GM18498 (cell line): ENCODE data around the gene UBE2L3.
"Not testable (repeated sequence)": the region's sequence is repeated elsewhere in the genome, so short reads cannot be mapped to it uniquely, and the experiment has no call there.

Experiments used
- ATAC-seq: cut with Tn5 transposase; IDR thresholded peaks from one replicate; pipeline ENCODE4 v1.9.1; 2021; ENCODE audit warnings: mild to moderate bottlenecking, moderate library complexity; ENCODE audit not compliant: unreplicated experiment

UBE2L3 gene

DNA sequence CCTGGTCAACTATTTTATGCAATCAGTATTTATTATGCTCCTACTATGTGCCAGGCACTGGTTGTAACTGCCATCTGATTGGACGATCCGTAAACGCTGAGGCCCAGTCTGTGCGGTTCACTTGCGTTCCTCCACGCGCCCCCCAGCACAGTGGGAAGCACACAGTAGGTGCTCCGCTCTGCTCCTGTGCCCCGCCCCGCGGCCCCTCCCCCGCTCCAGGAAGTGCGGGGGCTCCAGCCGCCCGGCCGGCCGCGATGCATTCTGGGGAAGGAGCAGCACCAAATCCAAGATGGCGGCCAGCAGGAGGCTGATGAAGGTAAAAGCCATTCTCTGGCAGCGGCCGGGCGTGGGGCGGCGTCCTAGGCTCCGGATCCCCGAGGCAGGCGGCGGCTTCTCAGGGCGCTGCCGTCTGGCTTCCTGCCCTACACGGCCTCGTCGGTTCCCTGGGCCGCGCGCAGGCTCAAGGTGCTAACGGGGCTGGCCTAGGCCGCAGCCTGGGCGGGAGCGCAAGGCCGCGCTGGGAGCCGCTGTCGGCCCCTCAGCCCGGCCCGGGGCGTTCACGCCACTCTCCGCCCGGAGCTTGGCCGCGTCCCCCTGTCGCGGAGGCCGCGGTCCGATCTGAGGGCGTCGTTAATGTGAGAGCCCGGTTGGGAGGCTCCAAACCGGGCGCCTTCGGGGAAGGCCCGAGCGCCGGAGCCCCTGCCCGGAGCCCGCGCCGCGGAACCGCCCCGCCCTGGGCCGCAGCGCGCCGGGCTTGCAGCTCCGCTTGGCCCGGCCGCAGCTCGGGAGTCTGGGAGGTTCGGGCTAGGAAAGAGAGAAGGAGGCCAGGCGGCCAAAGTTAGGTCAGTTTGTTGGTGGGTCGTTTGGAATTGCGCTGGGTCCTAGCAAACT is at the start of gene UBE2L3:
TSS of gene UBE2L3 (plus strand) at position 259 of the 891 bp plus-strand sequence. CDS start at position 290, 31 bp downstream.
- peak; percentile 56 for ATAC-seq

DNA sequence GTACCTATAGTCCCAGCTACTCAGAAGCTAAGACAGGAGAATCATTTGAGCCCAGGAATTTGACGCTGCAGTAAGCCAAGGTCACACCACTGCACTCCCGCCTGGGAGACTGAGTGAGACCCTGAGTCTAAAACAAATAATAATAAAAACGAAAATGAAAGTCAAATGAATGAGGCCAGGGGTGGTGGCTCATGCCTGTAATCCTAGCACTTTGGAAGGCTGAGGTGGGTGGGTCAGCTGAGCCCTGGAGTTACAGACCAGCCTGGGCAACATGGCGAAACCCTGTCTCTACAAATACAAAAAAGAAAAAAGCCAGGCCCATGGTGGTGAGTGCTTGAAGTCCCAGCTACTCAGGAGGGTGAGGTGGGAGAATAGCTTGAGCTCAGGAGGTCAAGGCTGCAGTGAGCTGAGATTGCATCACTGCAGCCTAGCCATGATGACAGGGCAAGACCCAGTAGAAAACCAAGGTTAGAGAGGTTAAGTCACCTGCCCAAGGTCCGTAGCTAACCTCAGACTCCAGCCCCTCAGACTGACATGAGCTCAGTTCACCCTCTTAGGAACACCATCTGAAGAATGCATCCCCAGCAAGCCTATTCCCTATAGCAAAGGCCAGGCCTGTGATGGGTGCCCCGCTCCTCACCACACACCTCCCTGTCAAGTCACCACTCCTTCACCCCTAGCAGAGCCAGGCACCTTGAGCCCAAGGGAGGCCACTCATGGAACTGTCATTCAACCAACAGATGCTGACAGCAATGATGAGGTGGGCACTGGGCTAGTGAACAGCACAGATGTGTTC is 40.6 kb upstream of the UBE2L3 start:
- not testable (repeated sequence) for ATAC-seq

DNA sequence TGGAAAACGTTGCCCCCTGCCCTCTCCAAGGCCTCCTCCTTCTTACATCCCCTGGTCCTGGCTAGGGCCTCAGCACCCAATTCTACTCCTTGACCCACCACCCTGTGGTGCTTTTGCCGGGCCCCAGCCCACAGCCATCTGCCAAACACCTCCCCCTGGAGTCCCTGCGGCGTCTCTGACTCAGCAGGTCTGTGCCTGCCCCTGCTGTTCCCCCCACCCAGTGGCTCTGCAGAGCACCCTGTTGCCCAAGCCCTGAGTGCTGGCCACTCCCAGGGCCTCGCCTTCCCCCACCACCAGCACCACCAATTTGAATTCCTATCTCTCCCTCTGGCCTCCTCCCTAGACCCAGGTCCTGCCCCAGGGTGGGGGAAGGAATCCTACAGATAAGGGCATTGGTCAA is 36.0 kb upstream of the UBE2L3 start:
- not testable (repeated sequence) for ATAC-seq

DNA sequence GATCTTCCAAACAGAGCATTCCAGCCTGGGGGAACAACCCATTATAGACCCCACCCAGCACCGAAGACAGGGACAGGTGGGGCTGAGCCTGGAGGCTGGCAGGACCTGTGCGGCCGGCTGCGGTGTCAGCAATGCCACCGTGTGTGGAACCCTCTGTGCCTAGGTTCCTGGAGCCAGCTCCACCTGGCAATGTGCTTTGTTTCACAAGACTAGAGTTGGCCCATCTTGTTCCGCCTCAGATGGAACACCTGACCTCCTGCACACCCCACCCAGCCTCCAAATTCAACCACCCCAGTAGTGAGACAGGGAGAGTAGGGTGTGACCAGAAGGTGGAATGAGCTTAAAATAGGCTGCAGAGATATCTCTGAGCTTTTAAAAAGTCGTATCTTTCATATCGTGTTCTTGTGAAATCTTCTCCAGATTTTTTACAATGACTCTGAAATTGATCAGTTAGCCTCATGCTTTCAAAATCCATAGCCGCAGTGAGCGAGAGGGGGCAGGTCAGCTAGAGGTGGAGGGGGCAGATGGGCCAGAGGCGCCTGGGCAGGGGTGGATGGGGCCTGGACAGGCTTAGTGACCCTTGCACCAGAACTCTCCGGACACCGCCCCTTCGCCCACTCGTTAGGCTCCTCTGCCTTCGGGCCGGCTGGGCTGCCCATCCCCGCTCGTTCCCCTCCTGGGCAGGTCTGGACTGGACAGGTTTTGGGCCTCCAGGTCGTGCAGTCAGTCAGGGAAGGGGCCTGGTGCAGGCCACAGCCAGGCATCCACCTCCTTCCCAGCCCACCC is 34.5 kb upstream of the UBE2L3 start:
- not testable (repeated sequence) for ATAC-seq

DNA sequence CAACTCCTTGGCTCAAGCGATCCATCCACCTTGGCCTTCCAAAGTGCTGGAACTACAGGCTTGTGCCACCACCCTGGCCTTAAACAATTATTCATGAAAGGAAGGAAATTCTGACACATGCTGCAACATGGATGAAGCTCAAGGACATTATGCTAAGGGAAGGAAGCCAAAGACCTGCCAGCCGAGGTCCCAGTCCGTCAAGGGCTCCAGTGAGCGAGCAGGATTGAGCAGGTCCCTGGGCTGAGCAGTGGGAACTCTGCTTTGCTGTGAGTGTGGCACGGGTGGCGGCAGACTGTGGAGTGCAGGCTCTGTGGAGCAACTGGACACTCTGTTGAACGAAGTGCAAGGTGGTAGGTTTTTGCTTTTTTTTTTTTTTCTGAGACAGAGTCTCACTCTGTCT is 27.7 kb upstream of the UBE2L3 start:
- ATAC-seq = not testable (repeated sequence)

DNA sequence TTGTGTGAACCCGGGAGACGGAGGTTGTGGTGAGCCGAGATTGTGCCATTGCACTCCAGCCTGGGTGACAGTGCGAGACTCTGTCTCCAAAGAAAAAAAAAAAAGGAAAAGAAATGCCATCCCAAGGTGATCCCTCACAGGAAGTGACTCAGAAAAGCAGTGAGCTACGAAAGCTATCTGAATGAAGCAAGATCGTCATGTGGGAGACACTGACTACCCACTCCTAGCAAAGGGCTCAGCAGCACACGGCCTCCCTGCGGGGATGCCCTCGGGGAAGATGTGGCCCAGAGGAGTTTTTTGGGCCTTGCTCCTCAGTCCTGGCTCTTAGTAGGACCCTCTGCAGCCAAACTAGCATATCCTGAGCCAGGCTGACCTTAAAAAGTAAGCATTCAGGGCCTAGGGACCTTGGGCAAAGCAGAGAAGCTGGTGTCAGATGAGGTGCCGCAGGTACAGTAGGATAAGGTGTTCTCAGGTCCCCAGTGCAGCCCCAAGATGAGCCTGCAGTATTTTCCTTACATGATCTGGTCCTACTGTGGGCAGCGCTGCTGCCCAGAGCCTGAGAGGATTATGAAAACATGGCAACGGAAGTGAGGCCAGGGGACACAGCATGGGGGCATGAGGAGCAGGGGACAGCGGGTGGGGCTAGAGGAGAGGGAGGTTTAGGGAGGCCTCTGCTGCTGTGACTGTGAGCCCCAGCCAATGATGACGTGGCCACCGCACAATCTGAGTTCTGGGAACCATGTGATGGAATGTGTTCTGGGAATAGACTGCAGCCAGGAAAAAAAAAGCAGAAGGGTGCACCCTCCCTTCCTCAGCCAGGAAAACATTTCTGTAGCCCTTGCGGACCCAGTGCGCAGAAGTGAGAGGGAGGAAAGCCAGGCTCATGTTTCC is 22.8 kb upstream of the UBE2L3 start:
- not testable (repeated sequence) for ATAC-seq

DNA sequence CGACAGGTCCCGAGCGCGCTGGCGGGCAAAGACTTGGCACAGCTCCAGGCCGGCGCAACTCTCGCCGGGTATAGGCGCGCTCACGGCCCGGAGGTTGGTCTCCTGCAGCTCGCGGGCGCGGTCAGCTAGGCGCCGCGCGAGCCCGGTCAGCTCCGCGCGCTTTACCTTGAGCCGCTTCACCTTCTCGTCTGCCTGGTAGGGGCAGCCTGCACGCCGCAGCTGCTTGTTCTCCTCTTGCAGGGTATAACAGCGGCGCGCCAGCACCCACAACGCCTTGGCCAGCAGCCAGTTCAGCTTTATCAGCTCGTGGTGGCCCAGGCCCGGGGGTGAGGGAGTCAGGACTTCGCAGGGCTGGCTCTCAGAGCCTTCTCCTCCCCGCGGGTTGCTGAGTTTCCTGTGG is 18.0 kb upstream of the UBE2L3 start:
- ATAC-seq = not testable (repeated sequence)

DNA sequence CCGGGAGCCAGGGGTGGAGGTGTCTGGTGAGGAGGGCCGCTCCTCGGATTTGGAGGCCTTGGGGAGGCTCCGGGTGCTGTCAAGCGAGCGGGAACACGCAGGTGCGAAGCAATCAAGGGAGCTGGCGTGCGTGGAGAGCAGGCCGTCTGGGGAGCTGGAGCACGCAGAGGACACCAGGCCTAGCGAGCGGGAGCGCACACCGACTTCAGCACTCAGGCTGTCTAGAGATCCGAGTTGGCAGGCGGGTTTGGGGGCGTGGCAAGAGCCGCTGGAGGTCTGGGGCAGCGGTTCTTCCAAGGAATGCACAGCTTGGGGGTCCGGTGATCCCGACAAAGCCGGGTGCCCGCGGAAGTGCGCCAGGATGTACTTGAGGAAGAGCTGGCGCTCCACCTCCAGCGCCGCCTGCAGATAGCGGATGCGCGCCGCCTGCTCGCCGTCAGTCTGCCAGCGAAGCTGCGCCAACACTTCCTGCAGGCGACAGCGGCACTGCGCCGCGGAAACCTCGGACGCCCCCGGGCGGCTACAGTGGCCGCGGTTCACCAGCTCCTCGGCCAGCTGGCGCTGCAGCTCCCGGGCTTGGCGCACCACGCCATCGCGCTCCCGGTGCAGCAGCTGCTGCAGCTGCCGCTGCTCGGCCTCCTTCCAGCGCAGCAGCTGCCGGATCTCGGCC is 17.4 kb upstream of the UBE2L3 start:
- ATAC-seq = peak; percentile 81

DNA sequence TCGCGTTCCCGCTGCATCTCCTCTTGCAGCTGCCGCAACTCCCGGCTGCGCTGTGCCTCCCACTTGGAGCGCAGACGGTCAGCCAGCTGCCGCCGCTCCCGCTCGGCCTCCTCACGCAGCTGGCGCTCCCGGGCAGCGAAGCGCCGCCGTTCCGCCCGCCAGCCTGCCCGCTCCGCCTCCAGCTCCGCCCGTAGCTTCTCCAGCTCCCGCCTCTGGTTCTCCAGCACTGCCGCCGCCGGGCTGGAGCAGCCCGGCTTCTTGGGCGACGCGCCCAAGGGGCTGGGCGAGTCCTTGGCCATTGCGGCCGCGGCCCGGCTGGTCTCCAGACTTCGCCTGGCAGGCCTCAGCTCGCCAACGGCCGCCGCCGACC is 16.9 kb upstream of the UBE2L3 start:
- ATAC-seq = peak; percentile 34

DNA sequence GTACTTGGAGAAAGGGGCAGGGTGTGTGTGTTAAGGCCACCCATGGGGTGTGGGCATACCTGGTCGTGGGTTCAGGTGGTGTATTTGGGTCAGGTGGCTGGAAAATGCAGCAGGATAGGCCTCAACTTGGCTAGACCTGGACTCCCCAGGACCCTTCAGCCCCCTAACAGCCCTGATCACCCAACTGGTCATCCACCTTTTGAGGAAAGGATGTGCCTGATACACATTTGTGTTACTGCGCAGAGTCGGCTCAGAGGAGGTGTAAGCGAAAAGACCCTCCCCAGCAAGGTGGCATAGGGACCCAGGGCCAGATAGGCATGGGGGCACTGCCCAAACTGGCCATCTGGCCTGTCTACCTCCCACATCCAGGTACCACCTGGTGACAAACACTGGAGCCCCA is 16.2 kb upstream of the UBE2L3 start, which contains the start of gene RIMBP3C:
TSS of gene RIMBP3C (minus strand) at position 101 of the 400 bp plus-strand sequence. CDS start 485 bp downstream, outside the sequence.
- ATAC-seq = not testable (repeated sequence)

DNA sequence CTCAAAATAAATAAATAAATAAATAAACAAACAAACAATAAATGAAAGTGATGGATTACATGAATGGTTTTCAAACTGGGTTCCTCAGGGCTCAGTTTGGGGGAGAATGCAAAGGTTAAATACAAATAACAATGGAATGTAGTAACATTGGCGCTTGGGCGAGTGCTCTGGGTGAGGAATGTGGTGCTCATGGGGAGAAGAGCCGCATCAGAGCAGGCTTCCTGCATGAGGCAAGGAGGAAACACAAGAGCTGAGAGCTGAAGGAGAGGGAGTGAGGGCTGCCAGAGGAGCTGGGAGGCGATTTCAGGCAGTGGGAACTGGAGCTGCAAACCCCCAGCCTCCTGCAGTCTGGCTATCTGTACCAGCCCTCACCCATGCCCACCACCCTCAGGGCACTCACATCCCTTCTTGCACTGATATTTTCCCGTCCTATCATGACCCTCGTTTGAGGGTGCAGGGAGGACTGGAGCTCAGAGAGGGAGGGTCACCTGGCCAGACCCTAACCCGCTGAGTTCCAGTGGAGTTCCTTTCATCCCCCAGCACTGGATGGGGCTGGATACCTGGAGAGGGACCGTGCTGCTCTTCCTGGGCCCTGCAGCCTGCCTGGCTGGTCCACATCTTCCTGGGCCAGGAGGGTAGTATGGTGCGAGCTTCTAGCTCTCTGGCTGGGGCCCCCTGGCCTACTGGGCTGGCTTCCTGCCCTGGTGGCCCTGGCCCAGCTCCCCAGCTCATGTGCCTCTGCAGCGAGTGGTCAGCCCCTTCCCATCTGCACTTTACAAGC is 8.0 kb upstream of the UBE2L3 start:
- not testable (repeated sequence) for ATAC-seq

DNA sequence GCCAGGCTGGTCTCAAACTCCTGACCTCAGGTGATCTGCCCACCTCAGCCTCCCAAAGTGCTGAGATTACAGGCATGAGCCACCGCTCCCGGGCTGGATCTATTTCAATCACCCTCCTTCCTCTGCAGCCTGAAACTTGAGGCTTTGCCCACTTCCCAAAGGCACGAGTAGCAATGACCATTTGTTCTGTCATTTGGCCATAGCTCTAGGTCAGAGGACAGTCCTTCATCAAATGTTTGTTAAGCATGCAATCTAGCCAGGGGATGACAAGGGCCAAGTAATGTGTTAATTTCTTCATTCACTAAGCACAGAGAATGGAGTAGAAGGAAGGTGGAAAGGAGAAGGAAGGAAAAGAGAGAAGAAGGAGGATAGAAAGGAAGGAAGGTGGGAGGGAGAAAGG is 6.9 kb upstream of the UBE2L3 start:
- not testable (repeated sequence) for ATAC-seq

DNA sequence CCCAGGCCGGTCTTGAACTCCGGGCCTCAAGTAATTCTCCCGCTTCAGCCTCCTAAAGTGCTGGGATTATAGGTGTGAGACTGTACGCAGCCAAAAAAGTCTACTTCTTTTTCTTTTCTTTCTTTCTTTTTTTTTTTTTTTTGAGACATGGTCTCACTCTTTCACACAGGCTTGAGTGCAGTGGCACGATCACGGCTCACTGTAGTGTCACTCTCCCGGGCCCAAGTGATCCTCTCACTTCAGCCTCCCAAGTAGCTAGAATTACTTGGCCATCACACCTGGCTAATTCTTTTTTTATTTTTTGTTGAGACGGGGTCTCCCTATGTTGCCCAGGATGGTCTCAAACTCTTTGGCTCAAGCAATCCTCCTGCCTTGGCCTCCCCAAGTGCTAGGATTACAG is 3.6 kb upstream of the UBE2L3 start:
- no peak for ATAC-seq

DNA sequence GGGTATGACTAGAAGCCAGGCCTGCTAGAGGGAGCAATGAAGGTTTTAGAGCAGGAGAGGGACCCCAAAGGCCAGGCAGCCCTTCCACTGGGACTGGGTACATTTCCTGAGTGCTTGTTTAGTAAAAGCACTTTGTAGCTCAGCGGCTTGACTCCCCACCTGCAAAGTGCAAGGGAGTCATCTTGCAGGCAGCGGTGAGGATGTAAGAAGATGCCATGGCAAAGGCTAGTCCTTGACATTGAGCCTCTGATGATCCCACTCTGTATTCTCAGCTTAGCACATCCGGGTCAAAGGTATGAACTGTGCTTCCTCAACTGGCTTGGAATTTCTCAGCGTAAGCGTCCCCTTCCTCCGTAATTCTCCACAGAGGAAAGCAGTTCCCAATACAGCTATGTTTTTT is 3.1 kb upstream of the UBE2L3 start:
- no peak for ATAC-seq

DNA sequence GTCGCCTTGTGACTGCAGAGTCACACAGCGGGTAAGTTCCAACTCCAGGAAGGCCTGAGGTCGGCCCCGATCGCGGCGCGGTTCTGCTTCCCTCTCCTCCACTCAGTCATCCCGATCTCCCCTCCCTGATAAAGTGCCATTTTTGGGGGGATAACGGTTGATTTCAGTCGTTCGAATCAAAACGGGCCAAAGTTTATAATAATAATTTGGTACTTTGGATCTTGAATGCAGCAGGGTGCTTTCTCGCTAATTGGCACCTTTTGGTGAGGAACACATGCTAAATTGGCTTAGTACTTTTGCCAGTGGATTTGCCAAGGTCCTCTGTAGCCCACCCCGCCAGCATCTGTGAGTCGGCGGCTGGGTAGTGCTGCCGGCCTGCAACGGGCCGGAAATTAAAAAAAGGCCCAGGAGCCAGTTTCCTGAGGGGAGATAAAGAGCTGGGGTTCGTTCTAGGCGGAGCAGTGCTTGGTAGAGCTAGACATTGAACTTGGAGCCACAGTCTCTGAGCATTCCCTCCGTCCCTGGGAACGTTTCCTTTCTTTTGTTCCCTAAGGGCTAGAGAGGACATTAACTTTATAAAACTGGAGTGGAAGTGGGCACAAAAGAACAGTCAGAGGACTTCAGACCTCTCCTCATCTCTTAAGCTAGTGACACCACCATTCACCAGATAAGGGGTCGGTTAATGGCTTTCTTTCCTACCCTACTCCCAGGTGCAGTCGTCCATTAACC is 997 bp downstream of the UBE2L3 start:
- ATAC-seq = peak; percentile 20

DNA sequence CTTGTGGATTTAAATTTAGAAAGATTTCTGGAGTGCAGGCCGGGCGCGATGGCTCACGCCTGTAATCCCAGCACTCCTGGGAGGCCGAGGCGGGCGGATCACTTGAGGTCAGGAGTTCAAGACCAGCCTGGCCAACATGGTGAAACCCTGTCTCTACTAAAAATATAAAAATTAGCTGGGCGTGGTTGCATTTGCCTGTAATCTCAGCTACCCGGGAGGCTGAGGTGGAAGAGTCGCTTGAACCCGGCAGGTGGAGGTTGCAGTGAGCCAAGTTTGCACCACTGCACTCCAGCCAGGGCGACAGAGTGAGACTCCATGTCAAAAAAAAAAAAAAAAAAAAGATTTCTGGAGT is 1.5 kb downstream of the UBE2L3 start:
- not testable (repeated sequence) for ATAC-seq

DNA sequence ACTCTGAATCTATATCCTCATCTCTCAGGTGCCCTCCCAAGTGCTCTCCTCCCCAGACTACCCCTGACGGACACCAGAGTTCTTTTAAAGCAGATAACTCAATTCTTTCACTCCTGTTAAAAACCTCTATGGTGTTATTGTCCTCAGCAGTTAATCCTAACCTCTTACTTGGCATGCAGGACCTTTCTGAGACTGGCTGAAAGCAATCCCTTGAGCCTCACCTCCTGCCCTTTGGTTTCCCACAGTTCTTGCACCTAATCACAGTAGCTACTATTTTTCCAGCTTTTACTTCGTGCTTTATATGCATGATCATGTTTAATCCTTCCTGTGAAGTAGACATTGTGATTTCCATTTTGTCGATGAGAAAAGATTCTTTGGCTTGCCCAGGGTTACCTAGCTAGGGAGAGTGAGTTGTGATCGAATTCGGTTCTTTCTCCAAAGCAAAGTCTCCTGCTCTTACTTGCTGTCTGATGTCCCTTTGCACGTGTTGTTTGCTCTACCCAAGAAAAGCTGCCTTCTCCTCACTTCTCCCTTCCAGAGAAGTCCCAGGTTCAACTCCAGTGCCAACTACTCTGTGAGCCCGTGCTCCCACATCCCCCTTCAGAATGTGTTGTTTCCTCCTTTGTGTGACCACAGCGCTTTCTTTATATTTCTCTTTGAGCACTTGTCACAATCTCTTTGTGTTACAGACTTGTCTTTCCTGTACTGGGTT is 2.1 kb downstream of the UBE2L3 start:
- no peak for ATAC-seq
